Measurements from ENCODE around the gene PDGFD. TPM values are rescaled to one million over a fixed set of nuclear protein-coding genes. Genes with fewer than 3 reads are reported as not detected.

The PDGFD gene
- polyA plus RNA-seq, 1 donor (not counting 4 experiments of a cell fraction or from before 2014, with no cell fraction given): 0.28 TPM

DNA sequence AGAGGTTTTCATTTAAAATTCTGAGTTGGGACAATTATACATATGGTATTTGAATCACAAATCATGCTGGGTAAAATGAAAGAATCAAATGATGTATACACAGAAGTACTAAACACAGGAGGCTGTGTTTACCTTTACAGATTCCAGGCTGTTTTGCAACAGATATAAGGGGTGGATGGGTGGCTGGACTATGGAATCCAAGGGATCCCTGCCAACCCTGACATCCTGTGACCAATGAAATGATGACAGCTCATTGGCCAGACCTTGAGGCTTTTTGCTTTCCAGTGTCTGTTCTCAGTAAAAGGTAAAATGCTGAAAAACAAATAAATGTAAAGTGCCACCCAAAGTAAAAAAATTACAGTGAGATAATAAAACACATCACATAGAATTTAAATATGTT lies 130.8 kb downstream of the PDGFD start:
- DNase-seq (ENCODE audit: low read depth, low spot score): no peak
- Histone ChIP-seq H3K4me2 (ENCODE audit: control insufficient read depth, extremely low read depth, insufficient read depth, low read depth, low read length) (no peak overlapping the region), H2AFZ (ENCODE audit: control insufficient read depth, low read length) (no peak overlapping the region), H3K9me1 (ENCODE audit: control insufficient read depth, extremely low read depth, insufficient read depth, low read length) (no peaks in the 10 kb centered on the region), H3K9me3 (ENCODE audit: control insufficient read depth, low read depth, low read length) (no peaks in the 10 kb centered on the region), H3K4me1 (ENCODE audit: control insufficient read depth, extremely low read depth, insufficient read depth, low read length) (no peaks in the 10 kb centered on the region), H3K27me3 (ENCODE audit: control insufficient read depth, extremely low read depth, insufficient read depth, low read length) (no peaks in the 10 kb centered on the region), H4K20me1 (ENCODE audit: control insufficient read depth, extremely low read depth, insufficient read depth, low read length) (no peaks in the 10 kb centered on the region), H3K36me3 (ENCODE audit: control insufficient read depth in 2 of 2, extremely low read depth in 1 of 2, insufficient read depth in 2 of 2, low read length in 2 of 2) (no peaks in the 10 kb centered on the region), H3K79me2 (ENCODE audit: control insufficient read depth, insufficient read depth, low read length) (no peaks in the 10 kb centered on the region), H3K9ac (ENCODE audit: control insufficient read depth, extremely low read depth, insufficient read depth, low read length) (no peak overlapping the region), H3K4me3 (ENCODE audit: control insufficient read depth in 2 of 3, extremely low read depth in 1 of 3, insufficient read depth in 2 of 3, low read depth in 1 of 3, low read length in 3 of 3) (no peak overlapping the region), H3K27ac (ENCODE audit: control insufficient read depth, insufficient read depth, low read length) (no peak overlapping the region)
- TF ChIP-seq, protein P1, sequence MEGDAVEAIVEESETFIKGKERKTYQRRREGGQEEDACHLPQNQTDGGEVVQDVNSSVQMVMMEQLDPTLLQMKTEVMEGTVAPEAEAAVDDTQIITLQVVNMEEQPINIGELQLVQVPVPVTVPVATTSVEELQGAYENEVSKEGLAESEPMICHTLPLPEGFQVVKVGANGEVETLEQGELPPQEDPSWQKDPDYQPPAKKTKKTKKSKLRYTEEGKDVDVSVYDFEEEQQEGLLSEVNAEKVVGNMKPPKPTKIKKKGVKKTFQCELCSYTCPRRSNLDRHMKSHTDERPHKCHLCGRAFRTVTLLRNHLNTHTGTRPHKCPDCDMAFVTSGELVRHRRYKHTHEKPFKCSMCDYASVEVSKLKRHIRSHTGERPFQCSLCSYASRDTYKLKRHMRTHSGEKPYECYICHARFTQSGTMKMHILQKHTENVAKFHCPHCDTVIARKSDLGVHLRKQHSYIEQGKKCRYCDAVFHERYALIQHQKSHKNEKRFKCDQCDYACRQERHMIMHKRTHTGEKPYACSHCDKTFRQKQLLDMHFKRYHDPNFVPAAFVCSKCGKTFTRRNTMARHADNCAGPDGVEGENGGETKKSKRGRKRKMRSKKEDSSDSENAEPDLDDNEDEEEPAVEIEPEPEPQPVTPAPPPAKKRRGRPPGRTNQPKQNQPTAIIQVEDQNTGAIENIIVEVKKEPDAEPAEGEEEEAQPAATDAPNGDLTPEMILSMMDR (optimal IDR thresholded peaks at IDR 0.05 in 1 of 3, IDR thresholded peaks at IDR 0.05 in 1 of 3, conservative IDR thresholded peaks at IDR 0.05 in 1 of 3; ENCODE audit: extremely low read depth in 1 of 3, insufficient read depth in 2 of 3, low read length in 3 of 3): no peak
- no peak for TF ChIP-seq EZH2 (IDR thresholded peaks at IDR 0.05; ENCODE audit: low read length)
- dilution Hi-C loops (cut with MboI; ENCODE audit: extremely low pct_ligation_motif_present, low sequenced_read_pairs): no loop called here
- FAIRE-seq: no peak

DNA sequence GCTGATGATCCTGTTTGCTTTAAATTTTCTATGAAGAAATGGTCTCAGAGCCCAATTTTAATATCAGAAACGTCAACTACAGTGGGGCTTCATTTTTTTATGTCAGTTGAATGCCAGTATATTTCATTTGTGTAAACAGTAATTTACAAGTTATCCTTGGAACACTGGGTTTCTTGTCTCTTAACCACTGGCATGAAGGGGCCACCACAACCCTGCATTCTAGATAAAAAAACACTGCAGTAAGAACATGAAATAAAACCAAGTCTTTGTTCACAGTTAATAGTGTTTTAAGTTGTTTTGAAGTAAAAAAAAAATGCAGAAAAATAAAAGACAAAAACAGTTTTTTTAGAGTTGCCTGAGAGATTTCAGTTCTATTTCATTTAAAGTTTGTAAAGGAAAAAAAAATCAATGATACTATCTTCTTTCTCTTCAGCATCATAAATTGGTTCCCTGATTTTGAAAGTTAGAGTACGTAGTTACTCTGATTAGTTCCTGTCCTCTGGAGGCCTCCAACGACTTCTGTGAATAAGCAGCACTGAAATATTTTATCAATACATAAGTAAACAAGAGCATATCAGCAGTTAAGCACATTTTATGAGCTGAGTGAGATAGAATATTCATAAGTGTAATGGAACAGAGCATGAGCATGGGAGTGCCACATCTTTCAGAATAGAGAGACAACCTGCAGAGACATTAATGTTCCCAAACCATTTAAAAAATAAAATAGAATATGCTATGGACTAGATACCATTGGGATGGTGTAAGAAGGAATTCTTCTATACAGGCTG lies 135.3 kb downstream of the PDGFD start:
- Histone ChIP-seq H3K4me1 (ENCODE audit: control insufficient read depth, extremely low read depth, insufficient read depth, low read length) (no peaks in the 10 kb centered on the region), H3K4me2 (ENCODE audit: control insufficient read depth, extremely low read depth, insufficient read depth, low read depth, low read length) (no peak overlapping the region), H2AFZ (ENCODE audit: control insufficient read depth, low read length) (no peak overlapping the region), H3K9ac (ENCODE audit: control insufficient read depth, extremely low read depth, insufficient read depth, low read length) (no peak overlapping the region), H3K36me3 (ENCODE audit: control insufficient read depth in 2 of 2, extremely low read depth in 1 of 2, insufficient read depth in 2 of 2, low read length in 2 of 2) (no peaks in the 10 kb centered on the region), H3K9me3 (ENCODE audit: control insufficient read depth, low read depth, low read length) (no peaks in the 10 kb centered on the region), H3K27me3 (ENCODE audit: control insufficient read depth, extremely low read depth, insufficient read depth, low read length) (no peaks in the 10 kb centered on the region), H3K9me1 (ENCODE audit: control insufficient read depth, extremely low read depth, insufficient read depth, low read length) (no peaks in the 10 kb centered on the region), H3K79me2 (ENCODE audit: control insufficient read depth, insufficient read depth, low read length) (no peaks in the 10 kb centered on the region), H3K27ac (ENCODE audit: control insufficient read depth, insufficient read depth, low read length) (no peak overlapping the region), H3K4me3 (ENCODE audit: control insufficient read depth in 2 of 3, extremely low read depth in 1 of 3, insufficient read depth in 2 of 3, low read depth in 1 of 3, low read length in 3 of 3) (no peak overlapping the region), H4K20me1 (ENCODE audit: control insufficient read depth, extremely low read depth, insufficient read depth, low read length) (no peaks in the 10 kb centered on the region)
- DNase-seq (ENCODE audit: low read depth, low spot score): no peak
- dilution Hi-C loops (cut with MboI; ENCODE audit: extremely low pct_ligation_motif_present, low sequenced_read_pairs): no loop called here
- no peak for FAIRE-seq
- no peak for TF ChIP-seq EZH2 (IDR thresholded peaks at IDR 0.05; ENCODE audit: low read length)
- TF ChIP-seq, protein P1 (optimal IDR thresholded peaks at IDR 0.05 in 1 of 3, IDR thresholded peaks at IDR 0.05 in 1 of 3, conservative IDR thresholded peaks at IDR 0.05 in 1 of 3; ENCODE audit: extremely low read depth in 1 of 3, insufficient read depth in 2 of 3, low read length in 3 of 3): no peak
